Measurements from ENCODE around the gene MRPL51. TPM values are rescaled to one million over a fixed set of nuclear protein-coding genes. Genes with fewer than 3 reads are reported as not detected.

Gene MRPL51
- total and polyA plus RNA-seq, 9 of the 15 experiments (the other 6 are each of a cell fraction or from before 2014, with no cell fraction given): 127 to 727 (median 208) TPM

- TF ChIP-seq NFE2 (IDR thresholded peaks at IDR 0.05; ENCODE audit: low read depth) (peak; percentile 96), SRSF9 (IDR thresholded peaks at IDR 0.05; ENCODE audit: borderline replicate concordance, low read depth, low read length) (no peak), EHMT2 (IDR thresholded peaks at IDR 0.05) (no peak), SMARCB1 (IDR thresholded peaks at IDR 0.05; ENCODE audit: insufficient read length, low read depth) (no peak), ZNF592 (IDR thresholded peaks at IDR 0.05) (peak; percentile 81), NCOA1 (IDR thresholded peaks at IDR 0.05; ENCODE audit: low read depth) (peak; percentile 19; the same call in 1 of the 2 replicates), ZNF507 (tag; conservative IDR thresholded peaks at IDR 0.05) (no peak), ZSCAN29 (IDR thresholded peaks at IDR 0.05) (no peak), DPF2 (IDR thresholded peaks at IDR 0.05) (peak; percentile 76), BACH1 (tag; IDR thresholded peaks at IDR 0.05) (peak; percentile 83), MAZ (CRISPR knock-in tag; conservative IDR thresholded peaks at IDR 0.05 in 1 of 2, IDR thresholded peaks at IDR 0.05 in 1 of 2) (peak in 1 of 2 experiments; percentile 44; a peak in 1 of 4 replicates), HDAC2 (IDR thresholded peaks at IDR 0.05) (0 out of 2 replicates have a peak, but pooled peaks have one; percentile 19), CREM (IDR thresholded peaks at IDR 0.05; ENCODE audit: low read depth) (peak; percentile 86), CTBP1 (IDR thresholded peaks at IDR 0.05; ENCODE audit: borderline replicate concordance) (peak; percentile 43; the same call in 1 of the 2 replicates), CREB1 (IDR thresholded peaks at IDR 0.05) (peak; percentile 74; the same call in 1 of the 2 replicates), CREB1 (CRISPR knock-in tag; IDR thresholded peaks at IDR 0.05) (peak; percentile 74), THAP7 (CRISPR knock-in tag; IDR thresholded peaks at IDR 0.05) (no peak), SAP30 (IDR thresholded peaks at IDR 0.05; ENCODE audit: borderline replicate concordance, insufficient read depth, low read depth, low read length, poor library complexity, severe bottlenecking) (peak; percentile 29)
These were observed 39.2 kb upstream of the MRPL51 start (continued) for GRCh38 chr12:6532051-6532926.
